Muscle layer of duodenum (tissue), 2 donors: ENCODE measurements around the gene PIAS1.

Experiments
- H3K27ac ChIP-seq: one replicate; pipeline ENCODE4 v1.7.0; 2013; ENCODE audit warnings: mild to moderate bottlenecking, low read length
- H3K27me3 ChIP-seq: one replicate; pipeline ENCODE4 v1.7.0; 2013; ENCODE audit warnings: low read depth, mild to moderate bottlenecking, control low read depth, low read length
- H3K36me3 ChIP-seq, 2 donors: one replicate each; pipeline ENCODE4 v1.7.0; 2013; ENCODE audit warnings: low read length in 2 of 2, control low read depth in 1 of 2, mild to moderate bottlenecking in 1 of 2; ENCODE audit not compliant: insufficient read depth in 2 of 2, control insufficient read depth in 1 of 2
- H3K4me1 ChIP-seq, 2 donors: one replicate each; pipeline ENCODE4 v1.7.0; 2013; ENCODE audit warnings: low read length in 2 of 2, mild to moderate bottlenecking in 2 of 2, control low read depth in 1 of 2, moderate library complexity in 1 of 2; ENCODE audit not compliant: insufficient read depth in 2 of 2, control insufficient read depth in 1 of 2
- H3K4me3 ChIP-seq, 2 donors: one replicate each; pipeline ENCODE4 v1.7.0; 2013; ENCODE audit warnings: low read length in 2 of 2, low read depth in 1 of 2, mild to moderate bottlenecking in 1 of 2
- H3K9me3 ChIP-seq, 2 donors: one replicate each; pipeline ENCODE4 v1.7.0; 2013; ENCODE audit warnings: low read length in 2 of 2, control low read depth in 1 of 2, mild to moderate bottlenecking in 1 of 2; ENCODE audit not compliant: control insufficient read depth in 1 of 2
- donor health status: healthy.

PIAS1 gene

DNA sequence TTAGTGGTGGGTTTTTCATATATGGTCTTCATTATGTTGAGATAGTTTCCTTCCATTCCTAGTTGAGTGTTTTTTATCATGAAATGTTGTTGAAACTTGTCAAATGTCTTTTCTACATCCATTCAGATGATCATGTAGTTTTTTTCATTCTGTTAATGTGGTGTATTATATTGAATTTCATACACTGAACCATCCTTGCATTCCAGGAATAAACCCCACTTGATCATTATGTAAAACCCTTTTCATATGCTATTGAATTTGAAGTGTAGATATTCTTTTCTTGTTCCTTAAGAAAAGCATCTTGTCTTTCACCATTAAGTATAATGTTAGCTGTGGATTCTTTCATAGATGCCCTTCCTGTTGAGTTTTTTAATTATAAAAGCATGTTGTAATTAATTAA is 42.9 kb downstream of the PIAS1 start:
- H3K27me3 ChIP-seq: no peaks in the 10 kb centered on the region
- peaks cover 5 to 10% of the 10 kb centered on the region in 2 donors for H3K36me3 ChIP-seq
- peaks cover 8 to 11% of the 10 kb centered on the region in 2 donors for H3K9me3 ChIP-seq
- H3K4me3 ChIP-seq: no peak overlapping the region
- peaks cover 0 to 5% of the 10 kb centered on the region in 2 donors for H3K4me1 ChIP-seq
- H3K27ac ChIP-seq: no peak overlapping the region

DNA sequence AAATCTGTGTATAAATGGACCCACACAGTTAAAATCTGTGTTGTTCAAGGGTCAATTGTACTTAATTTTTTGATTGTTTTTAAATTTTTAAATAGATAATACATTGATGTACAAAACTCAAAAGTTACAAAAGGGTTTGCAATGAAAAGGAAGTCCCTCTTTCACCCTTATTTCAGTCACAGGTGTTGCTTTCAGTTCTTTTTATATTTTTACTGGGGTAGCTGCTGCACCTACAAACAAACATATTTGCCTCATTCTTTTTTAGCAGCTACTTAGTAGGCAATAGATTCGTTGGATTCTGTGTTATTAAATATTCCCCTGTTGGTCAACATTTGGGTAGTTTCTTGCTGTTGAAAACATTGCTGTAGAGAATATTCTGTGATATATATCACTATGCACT is 44.4 kb downstream of the PIAS1 start:
- Histone ChIP-seq H3K36me3 (peaks cover 3 to 6% of the 10 kb centered on the region in 2 donors), H3K4me1 (peaks cover 0 to 5% of the 10 kb centered on the region in 2 donors), H3K9me3 (peaks cover 8 to 11% of the 10 kb centered on the region in 2 donors), H3K27ac (no peak overlapping the region), H3K27me3 (no peaks in the 10 kb centered on the region), H3K4me3 (no peak overlapping the region)

DNA sequence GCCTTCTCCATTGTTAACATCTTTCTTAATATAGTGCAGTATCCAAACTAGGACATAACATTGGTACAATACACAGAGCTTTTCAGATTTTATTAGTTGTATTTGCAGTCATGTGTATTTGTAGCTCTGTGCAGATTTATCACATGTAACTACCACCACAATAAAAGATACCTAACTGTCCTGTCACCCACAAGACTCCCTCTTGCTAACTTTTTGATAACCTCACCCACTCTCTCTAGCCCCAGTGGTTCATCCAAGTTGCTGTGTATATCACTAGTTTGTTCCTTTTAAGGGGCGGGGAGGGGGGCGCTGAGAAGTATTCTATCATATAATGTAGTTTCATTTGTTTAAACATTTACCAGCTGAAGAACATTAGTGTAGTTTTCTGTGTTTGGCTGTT is 46.1 kb downstream of the PIAS1 start:
- peaks cover 6 to 8% of the 10 kb centered on the region in 2 donors for H3K36me3 ChIP-seq
- no peak overlapping the region for H3K4me3 ChIP-seq
- no peak overlapping the region for H3K27ac ChIP-seq
- no peaks in the 10 kb centered on the region for H3K27me3 ChIP-seq
- H3K4me1 ChIP-seq: peaks cover 0 to 3% of the 10 kb centered on the region in 2 donors
- H3K9me3 ChIP-seq: peaks cover 8 to 14% of the 10 kb centered on the region in 2 donors

DNA sequence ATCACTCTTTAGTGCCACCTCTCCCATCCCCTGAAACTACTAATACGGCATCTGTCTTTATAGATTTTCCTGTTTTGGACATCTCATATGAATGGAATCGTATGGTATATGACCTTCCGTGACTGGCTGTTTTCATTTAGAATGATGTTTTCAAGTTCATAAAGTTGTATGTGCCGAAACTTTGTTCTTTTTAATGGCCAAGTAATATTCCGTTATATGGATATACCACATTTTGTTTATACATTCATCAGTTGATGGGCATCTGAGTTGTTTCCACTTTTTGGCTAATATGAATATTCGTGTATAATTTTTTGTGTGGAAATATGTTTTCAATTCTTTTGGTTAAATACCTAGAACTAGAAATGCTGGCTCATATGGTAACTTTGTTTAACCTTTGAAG is 49.5 kb downstream of the PIAS1 start:
- no peaks in the 10 kb centered on the region for H3K27me3 ChIP-seq
- H3K36me3 ChIP-seq: peaks cover 0 to 8% of the 10 kb centered on the region in 2 donors
- no peak overlapping the region for H3K27ac ChIP-seq
- peaks cover 0 to 14% of the 10 kb centered on the region in 2 donors for H3K4me1 ChIP-seq
- peaks cover 0 to 3% of the 10 kb centered on the region in 2 donors for H3K9me3 ChIP-seq
- H3K4me3 ChIP-seq: no peak overlapping the region

DNA sequence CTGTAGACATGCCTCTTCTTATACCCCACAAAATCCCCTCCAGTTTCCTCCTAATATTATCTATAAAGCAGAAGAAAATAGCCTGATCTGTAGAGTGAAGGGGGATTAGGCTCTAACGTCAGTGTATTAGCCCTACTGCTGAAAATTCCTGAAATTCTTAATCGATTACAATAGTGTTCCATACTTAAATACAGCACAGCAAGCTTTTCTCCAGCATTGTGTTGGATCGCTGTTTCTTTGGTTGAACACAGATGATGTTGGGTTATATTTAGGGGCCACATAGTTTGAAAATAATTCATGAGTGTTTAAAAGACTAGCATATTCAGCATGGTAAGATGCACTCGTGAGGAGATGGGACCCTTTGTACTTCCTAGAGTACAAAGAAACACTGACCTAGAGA is 52.5 kb downstream of the PIAS1 start:
- Histone ChIP-seq H3K4me3 (no peak overlapping the region), H3K27ac (no peak overlapping the region), H3K4me1 (peaks cover 0 to 11% of the 10 kb centered on the region in 2 donors), H3K36me3 (peaks cover 0 to 8% of the 10 kb centered on the region in 2 donors), H3K27me3 (no peaks in the 10 kb centered on the region), H3K9me3 (peaks cover 0 to 3% of the 10 kb centered on the region in 2 donors)

DNA sequence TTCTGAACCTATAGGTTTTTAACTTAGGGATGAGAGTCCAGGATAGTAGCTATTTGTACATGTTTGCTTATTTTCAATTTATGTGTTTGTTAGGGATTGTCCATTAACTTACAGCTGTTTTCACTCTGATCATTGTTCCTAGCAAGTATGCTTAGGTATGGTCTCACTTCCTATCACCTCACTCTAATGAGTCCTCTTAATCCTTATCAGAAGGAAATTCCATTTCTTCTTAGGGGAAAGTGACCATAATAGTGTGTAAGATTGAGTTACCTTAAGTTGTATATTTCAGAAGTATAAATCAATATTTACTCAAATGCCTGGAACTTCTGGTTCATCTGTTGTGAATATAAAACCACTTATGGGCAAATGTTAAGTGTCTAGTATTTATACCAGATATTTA is 53.0 kb downstream of the PIAS1 start:
- peaks cover 0 to 11% of the 10 kb centered on the region in 2 donors for H3K4me1 ChIP-seq
- no peaks in the 10 kb centered on the region for H3K27me3 ChIP-seq
- no peak overlapping the region for H3K27ac ChIP-seq
- H3K36me3 ChIP-seq: peaks cover 0 to 8% of the 10 kb centered on the region in 2 donors
- no peak overlapping the region for H3K4me3 ChIP-seq
- H3K9me3 ChIP-seq: peaks cover 0 to 3% of the 10 kb centered on the region in 2 donors

DNA sequence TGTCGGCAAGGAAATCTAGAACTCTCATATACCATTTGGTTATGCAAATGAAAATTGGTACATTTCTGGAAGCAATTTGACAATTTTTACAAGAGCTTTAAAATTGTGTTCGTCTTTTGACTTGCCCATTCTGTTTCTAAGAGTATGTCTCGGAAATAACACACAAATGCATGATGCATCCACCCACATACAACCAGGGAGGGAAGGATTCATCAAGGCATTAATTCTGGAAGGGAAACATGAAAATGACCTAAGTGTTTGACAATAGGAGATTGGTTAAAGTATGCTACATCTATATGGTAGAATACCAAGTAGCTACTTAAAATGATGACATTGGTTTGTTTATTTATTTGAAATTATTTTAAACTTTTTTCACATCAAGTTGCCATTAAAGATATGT is 58.6 kb downstream of the PIAS1 start:
- Histone ChIP-seq H3K9me3 (no peaks in the 10 kb centered on the region), H3K27ac (no peak overlapping the region), H3K4me1 (peaks cover 10 to 14% of the 10 kb centered on the region in 2 donors), H3K27me3 (no peaks in the 10 kb centered on the region), H3K4me3 (no peak overlapping the region), H3K36me3 (no peaks in the 10 kb centered on the region)

DNA sequence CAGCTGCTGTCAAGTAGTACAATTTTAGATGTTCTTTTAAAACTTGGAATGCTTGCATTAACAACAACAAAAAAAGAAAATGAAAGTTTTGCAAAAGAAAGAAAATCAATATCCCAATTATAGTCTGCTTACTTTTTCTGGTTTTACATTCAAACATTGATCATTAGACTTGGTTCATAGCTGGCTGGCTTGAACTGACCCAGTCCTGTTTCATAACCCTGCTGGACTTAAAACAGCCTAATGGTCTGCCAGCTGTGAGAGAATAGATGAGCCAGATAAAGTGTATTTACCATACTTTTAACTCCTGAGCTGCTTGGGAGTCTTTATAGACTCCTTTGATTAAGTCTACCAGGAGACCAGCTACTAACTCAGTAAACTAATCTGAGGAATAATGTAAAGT is 59.2 kb downstream of the PIAS1 start:
- Histone ChIP-seq H3K27ac (peak overlapping the region; percentile 28), H3K27me3 (no peaks in the 10 kb centered on the region), H3K9me3 (no peaks in the 10 kb centered on the region), H3K4me3 (peak overlapping the region in 1 of 2 donors; percentile 30), H3K36me3 (no peaks in the 10 kb centered on the region), H3K4me1 (peaks cover 10 to 14% of the 10 kb centered on the region in 2 donors)

DNA sequence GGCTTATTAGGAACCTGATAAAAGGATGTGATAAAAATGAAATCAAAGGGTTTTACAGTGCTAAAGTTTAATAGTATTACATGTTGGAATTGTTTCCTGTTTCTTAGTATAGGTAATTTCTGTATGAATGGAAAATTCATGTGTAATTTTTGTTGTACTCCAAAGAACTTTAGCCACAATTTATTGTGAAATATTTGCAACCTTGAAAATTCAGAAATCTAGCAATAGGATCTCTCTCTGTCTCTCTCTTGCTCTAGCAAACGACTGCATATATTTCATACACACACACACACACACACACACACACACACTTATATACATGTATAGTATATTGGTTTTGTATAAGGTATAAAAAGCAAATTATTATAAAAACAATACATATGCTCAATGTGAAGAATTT is 59.6 kb downstream of the PIAS1 start:
- Histone ChIP-seq H3K36me3 (no peaks in the 10 kb centered on the region), H3K27ac (peak overlapping the region; percentile 28), H3K27me3 (no peaks in the 10 kb centered on the region), H3K9me3 (no peaks in the 10 kb centered on the region), H3K4me3 (peak overlapping the region; percentile 30 to 50), H3K4me1 (peaks cover 10 to 14% of the 10 kb centered on the region in 2 donors)

DNA sequence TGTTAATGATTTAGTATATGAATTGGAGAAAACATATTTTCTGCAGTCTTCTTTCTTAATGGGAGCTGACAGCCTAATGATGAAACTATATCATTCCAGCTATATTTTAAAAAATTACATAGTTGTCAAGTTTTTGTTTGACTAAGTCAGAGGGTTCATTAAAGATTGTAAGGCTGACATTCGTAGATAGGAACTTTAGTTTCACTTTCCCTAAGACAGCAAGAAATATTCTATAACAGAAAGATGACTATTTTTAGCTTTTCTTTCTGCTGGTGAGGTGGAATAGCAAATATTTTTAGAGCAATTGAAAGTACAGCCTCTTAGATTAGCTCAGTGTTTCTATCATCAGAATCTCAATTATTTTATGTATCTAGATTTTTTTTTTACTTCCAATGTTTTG is 60.2 kb downstream of the PIAS1 start:
- no peaks in the 10 kb centered on the region for H3K27me3 ChIP-seq
- no peaks in the 10 kb centered on the region for H3K36me3 ChIP-seq
- H3K27ac ChIP-seq: peak overlapping the region; percentile 28
- no peaks in the 10 kb centered on the region for H3K9me3 ChIP-seq
- peaks cover 10 to 14% of the 10 kb centered on the region in 2 donors for H3K4me1 ChIP-seq
- peak overlapping the region; percentile 30 to 50 for H3K4me3 ChIP-seq

DNA sequence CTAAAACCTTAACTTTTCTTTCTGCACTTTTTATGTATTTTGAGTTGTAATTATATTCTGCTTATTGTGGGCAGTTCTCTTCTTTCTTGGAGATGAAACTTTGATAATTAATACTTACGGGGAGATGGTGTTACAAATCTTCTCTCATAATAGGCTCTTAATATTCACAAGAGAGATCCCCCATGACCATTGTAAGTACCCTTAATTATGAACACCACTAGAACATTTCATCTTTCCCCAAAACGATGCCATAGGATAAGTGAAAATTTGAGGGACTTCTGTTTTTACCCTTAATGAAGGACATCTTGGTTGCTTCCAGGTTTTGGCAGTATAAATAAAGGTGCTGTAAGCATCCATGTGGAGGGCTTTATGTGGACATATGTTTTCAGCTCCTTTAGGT is 60.7 kb downstream of the PIAS1 start:
- H3K4me3 ChIP-seq: peak overlapping the region; percentile 30 to 50

DNA sequence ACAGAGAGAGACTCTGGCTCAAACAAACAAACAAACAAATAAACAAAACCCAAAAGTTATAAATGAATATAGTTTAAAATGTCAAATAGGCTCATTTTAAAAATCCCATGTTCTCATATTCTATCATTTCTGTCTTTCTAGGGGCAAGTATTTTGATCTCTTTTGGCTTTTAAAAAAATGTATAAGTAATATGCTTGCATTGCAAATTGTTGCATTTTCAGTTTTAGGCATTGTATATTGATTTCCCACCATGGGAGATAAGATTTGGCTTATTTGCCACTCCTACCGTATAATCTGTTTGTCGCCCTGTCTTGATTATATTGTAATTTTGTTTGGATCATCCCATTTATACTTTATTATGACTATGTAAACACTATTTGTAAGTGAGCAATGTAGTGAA is 70.6 kb downstream of the PIAS1 start:
- H3K9me3 ChIP-seq: no peaks in the 10 kb centered on the region
- H3K4me1 ChIP-seq: no peaks in the 10 kb centered on the region
- no peak overlapping the region for H3K4me3 ChIP-seq
- H3K27me3 ChIP-seq: no peaks in the 10 kb centered on the region
- no peaks in the 10 kb centered on the region for H3K36me3 ChIP-seq
- H3K27ac ChIP-seq: no peak overlapping the region

More for the DNA sequence above, 60.7 kb downstream of the PIAS1 start:
- Histone ChIP-seq H3K9me3 (no peaks in the 10 kb centered on the region), H3K4me1 (peaks cover 10 to 14% of the 10 kb centered on the region in 2 donors), H3K27ac (peak overlapping the region; percentile 28), H3K27me3 (no peaks in the 10 kb centered on the region), H3K36me3 (no peaks in the 10 kb centered on the region)
